ENCODE measurements around the gene TOMM20L. TPM values are rescaled to one million over a fixed set of nuclear protein-coding genes. Genes with fewer than 3 reads are reported as not detected.
A peak's percentile ranks its signal among the peaks of the same experiment; 100 is the strongest.

The TOMM20L gene
- total and polyA plus RNA-seq, 8 donors: 0.95 to 2.2 (median 1.6) TPM; not detected in 2

GRCh38 chr14:58426670-58427280 is 31.0 kb downstream of the TOMM20L start:
- H3K4me1 ChIP-seq: peaks cover 10 to 35% of the 10 kb centered on the region in 2 donors
- peak in 3 of 4 donors; percentile 65 to 83 (median 73) for DNase-seq
- no peaks in the 10 kb centered on the region for H3K27me3 ChIP-seq
- peak; percentile 75 for ATAC-seq
- peaks cover 0 to 20% of the 10 kb centered on the region in 2 donors for H3K36me3 ChIP-seq
- peak overlapping the region; percentile 88 to 91 for H3K4me3 ChIP-seq
- peak overlapping the region; percentile 91 to 94 for H3K27ac ChIP-seq
- no peaks in the 10 kb centered on the region for H3K9me3 ChIP-seq
- no peak for TF ChIP-seq CTCF (IDR thresholded peaks at IDR 0.05)
- intact Hi-C loops (cut with DNase I): no loop called here

DNA sequence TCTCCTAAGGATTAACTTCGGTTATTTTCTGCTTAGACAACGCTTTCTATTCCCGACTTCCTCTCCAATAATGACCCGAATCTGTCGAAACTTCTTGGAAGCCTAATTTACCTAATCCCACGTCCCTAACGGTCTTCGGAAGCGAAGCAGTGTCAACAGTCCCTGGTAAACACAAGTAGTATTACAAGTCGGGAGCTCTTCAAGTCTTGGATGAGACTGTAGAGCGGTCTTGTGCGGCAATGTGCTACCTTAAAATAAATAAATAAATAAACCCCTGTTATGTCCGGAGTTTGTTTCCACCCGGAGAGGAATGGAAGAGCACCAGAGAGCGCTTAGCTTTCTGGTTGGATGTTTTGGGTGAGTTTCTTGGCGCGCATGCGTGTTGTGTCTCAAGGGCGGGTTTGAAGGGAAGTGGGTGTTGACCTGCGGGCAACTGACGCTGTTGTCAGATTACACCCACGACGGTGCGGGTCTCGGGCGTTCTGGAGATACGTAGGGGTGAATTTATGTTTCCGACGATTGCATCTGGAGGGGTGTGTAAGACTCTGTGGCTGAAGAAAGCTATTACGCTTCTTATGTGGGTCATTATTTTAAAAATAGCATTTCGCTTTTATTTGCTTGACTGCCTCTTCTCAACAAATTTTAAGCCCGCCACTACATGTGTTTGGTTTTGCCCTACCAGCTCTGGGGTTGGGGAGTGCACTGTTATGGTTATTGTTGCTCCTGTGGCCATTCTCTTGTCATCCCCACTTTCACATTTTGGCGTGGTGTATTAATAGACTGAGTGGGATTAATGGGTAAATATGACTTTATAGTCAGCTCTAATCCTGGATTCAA is 31.8 kb downstream of the TOMM20L start, which contains the start of the genes KIAA0586 and TIMM9:
Gene KIAA0586, plus strand, starts transcription at position 439 of the 837 bp plus-strand sequence. CDS start 546 bp downstream, outside the sequence.
Gene TIMM9, minus strand, starts transcription at position 251 of the 837 bp plus-strand sequence. CDS start 15,586 bp downstream, outside the sequence.
- ATAC-seq: peak; percentile 97
- peak; percentile 95 to 98 (median 96) for DNase-seq
- Histone ChIP-seq H3K9me3 (no peaks in the 10 kb centered on the region), H3K4me3 (peak within 1 kb of the TSS; percentile 88 to 91), H3K27ac (peak within 1 kb of the TSS; percentile 91 to 94), H3K36me3 (peaks cover 0 to 18% of the 10 kb centered on the region in 2 donors), H3K27me3 (no peaks in the 10 kb centered on the region), H3K4me1 (peaks cover 10 to 35% of the 10 kb centered on the region in 2 donors)
- intact Hi-C loops (cut with DNase I): no loop called here
- no peak for TF ChIP-seq CTCF (IDR thresholded peaks at IDR 0.05)

DNA sequence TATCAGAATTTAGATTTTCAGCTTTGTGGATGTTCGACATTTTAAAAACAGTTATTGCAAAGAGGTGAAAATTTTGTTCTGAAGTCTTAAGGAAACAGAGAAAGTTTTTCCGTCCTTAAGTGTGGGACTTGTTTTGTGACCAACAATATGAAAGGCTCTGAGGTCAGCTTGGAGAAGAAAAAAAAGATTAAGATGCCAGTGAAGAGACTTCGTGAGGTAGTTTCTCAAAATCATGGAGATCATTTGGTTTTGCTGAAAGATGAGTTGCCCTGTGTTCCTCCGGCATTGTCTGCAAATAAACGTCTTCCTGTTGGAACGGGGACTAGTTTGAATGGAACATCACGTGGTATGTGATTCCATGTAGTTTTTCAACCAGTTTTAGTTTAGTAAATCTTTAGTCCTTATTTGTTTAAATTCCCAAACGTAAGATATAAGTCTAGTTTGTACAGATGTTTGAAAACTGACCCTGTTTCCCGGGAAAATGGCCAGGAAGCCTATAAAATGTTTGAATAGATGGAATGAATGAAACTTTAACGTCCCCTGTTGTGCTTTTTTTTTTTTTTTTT is 32.5 kb downstream of the TOMM20L start:
- Histone ChIP-seq H3K27ac (peak overlapping the region; percentile 91 to 94), H3K36me3 (peaks cover 0 to 19% of the 10 kb centered on the region in 2 donors), H3K27me3 (no peaks in the 10 kb centered on the region), H3K9me3 (no peaks in the 10 kb centered on the region), H3K4me3 (peak overlapping the region; percentile 88 to 91), H3K4me1 (peaks cover 10 to 35% of the 10 kb centered on the region in 2 donors)
- ATAC-seq (peak; percentile 41), DNase-seq (peak in 2 of 4 donors; percentile 34 to 51)
- TF ChIP-seq CTCF (IDR thresholded peaks at IDR 0.05): no peak
- intact Hi-C loops (cut with DNase I): no loop called here

DNA sequence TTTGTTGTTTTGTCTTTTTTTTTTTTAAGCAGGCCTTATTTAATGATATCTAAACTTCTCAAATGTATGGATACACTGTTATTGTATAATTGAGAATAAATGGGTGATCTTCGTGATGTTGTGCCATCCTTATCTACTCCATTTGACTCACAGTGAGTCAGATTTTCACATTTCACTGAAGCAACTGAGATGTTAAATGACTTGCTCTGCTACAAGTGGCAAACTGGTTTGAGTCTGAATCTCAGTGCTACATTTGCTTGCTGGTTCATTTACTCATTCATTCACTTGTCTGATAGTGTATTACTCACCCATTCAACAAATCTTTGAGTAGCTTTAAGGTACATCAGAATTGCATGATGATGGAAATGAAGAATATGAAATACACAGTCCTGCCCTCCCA is 34.4 kb downstream of the TOMM20L start:
- no peak for DNase-seq

More for the DNA sequence above, 34.4 kb downstream of the TOMM20L start:
- Histone ChIP-seq H3K36me3 (peaks cover 0 to 25% of the 10 kb centered on the region in 2 donors), H3K9me3 (no peaks in the 10 kb centered on the region), H3K27me3 (no peaks in the 10 kb centered on the region), H3K27ac (no peak overlapping the region), H3K4me3 (no peak overlapping the region), H3K4me1 (peaks cover 10 to 32% of the 10 kb centered on the region in 2 donors)
- TF ChIP-seq CTCF (IDR thresholded peaks at IDR 0.05): no peak
- intact Hi-C loops (cut with DNase I): no loop called here
- no peak for ATAC-seq
